ENCODE results near the gene MMP11. TPM values are rescaled to one million over a fixed set of nuclear protein-coding genes. Genes with fewer than 3 reads are reported as not detected.

MMP11 gene
- total and polyA plus RNA-seq, 2 experiments from 2014 or later: 25.2 to 36.2 TPM

DNA sequence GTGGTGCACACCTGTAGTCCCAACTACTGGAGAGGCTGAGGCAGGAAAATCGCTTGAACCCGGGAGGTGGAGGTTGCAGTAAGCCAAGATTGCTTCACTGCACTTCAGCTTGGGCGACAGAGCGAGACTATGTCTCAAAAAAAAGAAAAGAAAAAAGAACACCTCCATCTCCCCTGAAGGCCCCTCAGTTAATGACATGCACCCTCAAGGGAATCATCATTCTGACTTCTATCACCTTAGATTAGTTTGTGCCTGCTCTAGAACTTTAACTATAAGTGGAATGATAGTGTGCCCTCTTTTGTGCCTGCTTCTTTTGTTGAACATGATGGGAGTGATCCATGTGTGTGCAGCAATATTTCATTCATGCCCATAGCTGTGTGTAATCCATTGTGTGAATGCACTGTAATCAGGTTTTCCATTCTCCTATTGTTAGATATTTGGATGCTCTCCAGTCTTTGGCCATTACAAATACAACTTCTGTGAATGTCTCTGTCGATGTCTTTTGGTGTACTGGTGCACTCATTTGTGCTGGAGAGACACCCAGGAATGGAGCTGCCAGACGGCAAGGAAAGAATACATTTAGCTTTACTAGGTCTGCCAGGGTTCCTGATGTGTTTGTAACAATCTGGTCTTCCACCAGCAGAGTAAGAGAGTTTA is 17.5 kb upstream of the MMP11 start:
- H4K20me1 ChIP-seq (ENCODE audit: insufficient read depth, poor library complexity, severe bottlenecking): no peaks in the 10 kb centered on the region
- TF ChIP-seq EZH2phosphoT487 (IDR thresholded peaks at IDR 0.05; ENCODE audit: low read depth, severe bottlenecking, unreplicated experiment) (no peak), EZH2 (IDR thresholded peaks at IDR 0.05; ENCODE audit: borderline replicate concordance) (no peak)
- TF ChIP-seq, protein P1, sequence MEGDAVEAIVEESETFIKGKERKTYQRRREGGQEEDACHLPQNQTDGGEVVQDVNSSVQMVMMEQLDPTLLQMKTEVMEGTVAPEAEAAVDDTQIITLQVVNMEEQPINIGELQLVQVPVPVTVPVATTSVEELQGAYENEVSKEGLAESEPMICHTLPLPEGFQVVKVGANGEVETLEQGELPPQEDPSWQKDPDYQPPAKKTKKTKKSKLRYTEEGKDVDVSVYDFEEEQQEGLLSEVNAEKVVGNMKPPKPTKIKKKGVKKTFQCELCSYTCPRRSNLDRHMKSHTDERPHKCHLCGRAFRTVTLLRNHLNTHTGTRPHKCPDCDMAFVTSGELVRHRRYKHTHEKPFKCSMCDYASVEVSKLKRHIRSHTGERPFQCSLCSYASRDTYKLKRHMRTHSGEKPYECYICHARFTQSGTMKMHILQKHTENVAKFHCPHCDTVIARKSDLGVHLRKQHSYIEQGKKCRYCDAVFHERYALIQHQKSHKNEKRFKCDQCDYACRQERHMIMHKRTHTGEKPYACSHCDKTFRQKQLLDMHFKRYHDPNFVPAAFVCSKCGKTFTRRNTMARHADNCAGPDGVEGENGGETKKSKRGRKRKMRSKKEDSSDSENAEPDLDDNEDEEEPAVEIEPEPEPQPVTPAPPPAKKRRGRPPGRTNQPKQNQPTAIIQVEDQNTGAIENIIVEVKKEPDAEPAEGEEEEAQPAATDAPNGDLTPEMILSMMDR (IDR thresholded peaks at IDR 0.05; ENCODE audit: poor library complexity): no peak
- H3K4me3 ChIP-seq: no peak overlapping the region
- H3K4me1 ChIP-seq (ENCODE audit: insufficient read depth): peaks cover 3% of the 10 kb centered on the region
- no peaks in the 10 kb centered on the region for H3K9me3 ChIP-seq (ENCODE audit: low read depth)
- no peak for DNase-seq (ENCODE audit: low spot score)
- H3K4me2 ChIP-seq: no peak overlapping the region
- H3K27me3 ChIP-seq: no peaks in the 10 kb centered on the region
- peaks cover 5% of the 10 kb centered on the region for H3K79me2 ChIP-seq
- 82% methylated on average over 6 of the region's 6 CpGs for WGBS (ENCODE audit: low lambda C conversion rate, missing lambda C conversion rate)
- H2AFZ ChIP-seq: no peak overlapping the region
- H3K36me3 ChIP-seq (replicated peaks; ENCODE audit: insufficient read depth, low read depth): no peaks in the 10 kb centered on the region
- H3K27ac ChIP-seq: no peak overlapping the region
- H3K9me2 ChIP-seq (replicated peaks; ENCODE audit: insufficient read depth): no peaks in the 10 kb centered on the region

DNA sequence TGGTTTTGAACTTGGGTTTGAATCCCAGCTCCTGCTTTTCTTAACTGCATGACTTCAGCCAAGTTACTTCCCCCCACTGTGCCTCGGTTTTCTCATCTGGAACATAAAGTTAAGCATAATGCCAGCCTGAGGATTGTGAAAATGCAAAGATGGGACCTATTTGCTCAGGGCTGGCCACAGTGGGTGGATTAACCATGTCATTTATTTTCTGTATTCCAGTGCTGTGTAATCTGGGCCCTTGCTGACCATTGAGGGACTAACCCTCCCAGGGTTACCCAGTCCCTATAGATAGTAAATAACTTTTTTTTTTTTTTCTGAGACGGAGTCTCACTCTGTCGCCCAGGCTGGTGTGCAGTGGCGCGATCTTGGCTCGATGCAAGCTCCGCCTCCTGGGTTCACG is 16.9 kb upstream of the MMP11 start:
- no peak overlapping the region for H3K4me2 ChIP-seq
- H2AFZ ChIP-seq: no peak overlapping the region
- no peaks in the 10 kb centered on the region for H3K79me2 ChIP-seq
- TF ChIP-seq EZH2phosphoT487 (IDR thresholded peaks at IDR 0.05; ENCODE audit: low read depth, severe bottlenecking, unreplicated experiment) (no peak), EZH2 (IDR thresholded peaks at IDR 0.05; ENCODE audit: borderline replicate concordance) (no peak)
- TF ChIP-seq, protein P1 (IDR thresholded peaks at IDR 0.05; ENCODE audit: poor library complexity): no peak
- 95% methylated on average over 8 of the region's 8 CpGs for WGBS (ENCODE audit: low lambda C conversion rate, missing lambda C conversion rate)
- H4K20me1 ChIP-seq (ENCODE audit: insufficient read depth, poor library complexity, severe bottlenecking): no peaks in the 10 kb centered on the region
- DNase-seq (ENCODE audit: low spot score): no peak
- no peaks in the 10 kb centered on the region for H3K4me1 ChIP-seq (ENCODE audit: insufficient read depth)
- H3K36me3 ChIP-seq (replicated peaks; ENCODE audit: insufficient read depth, low read depth): no peaks in the 10 kb centered on the region
- H3K4me3 ChIP-seq: no peak overlapping the region
- H3K9me2 ChIP-seq (replicated peaks; ENCODE audit: insufficient read depth): no peaks in the 10 kb centered on the region
- H3K27me3 ChIP-seq: no peaks in the 10 kb centered on the region
- no peak overlapping the region for H3K27ac ChIP-seq
- no peaks in the 10 kb centered on the region for H3K9me3 ChIP-seq (ENCODE audit: low read depth)

DNA sequence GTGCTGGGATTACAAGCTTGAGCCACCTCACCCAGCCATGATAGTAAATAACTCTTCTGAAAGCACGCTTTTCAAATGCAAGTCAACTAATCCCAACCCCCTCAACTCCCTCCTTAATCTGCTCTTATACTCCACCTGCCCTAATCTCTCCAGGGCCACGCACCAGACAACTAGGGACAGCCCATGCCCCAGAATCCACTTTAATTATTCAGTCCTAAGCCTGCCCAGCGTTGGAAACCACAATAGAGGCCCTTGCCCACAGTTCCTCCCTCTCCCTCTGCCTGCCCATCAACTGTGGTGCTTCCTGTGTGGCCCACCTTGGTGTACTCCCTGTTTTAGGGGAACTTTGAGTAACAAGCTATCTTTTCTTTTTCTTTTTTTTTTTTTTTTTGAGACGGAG is 15.8 kb upstream of the MMP11 start:
- DNase-seq (ENCODE audit: low spot score): no peak
- no peak overlapping the region for H3K27ac ChIP-seq
- no peaks in the 10 kb centered on the region for H3K27me3 ChIP-seq
- TF ChIP-seq, protein P1 (IDR thresholded peaks at IDR 0.05; ENCODE audit: poor library complexity): no peak
- no peak for TF ChIP-seq EZH2phosphoT487 (IDR thresholded peaks at IDR 0.05; ENCODE audit: low read depth, severe bottlenecking, unreplicated experiment)
- TF ChIP-seq EZH2 (IDR thresholded peaks at IDR 0.05; ENCODE audit: borderline replicate concordance): no peak
- H4K20me1 ChIP-seq (ENCODE audit: insufficient read depth, poor library complexity, severe bottlenecking): no peaks in the 10 kb centered on the region
- no peaks in the 10 kb centered on the region for H3K9me3 ChIP-seq (ENCODE audit: low read depth)
- WGBS (ENCODE audit: low lambda C conversion rate, missing lambda C conversion rate): 77% methylated on average over 4 of the region's 4 CpGs
- no peaks in the 10 kb centered on the region for H3K36me3 ChIP-seq (replicated peaks; ENCODE audit: insufficient read depth, low read depth)
- no peaks in the 10 kb centered on the region for H3K9me2 ChIP-seq (replicated peaks; ENCODE audit: insufficient read depth)
- no peak overlapping the region for H3K4me3 ChIP-seq
- H3K4me1 ChIP-seq (ENCODE audit: insufficient read depth): no peaks in the 10 kb centered on the region
- no peaks in the 10 kb centered on the region for H3K79me2 ChIP-seq
- H2AFZ ChIP-seq: no peak overlapping the region
- H3K4me2 ChIP-seq: no peak overlapping the region
